Measurements from ENCODE around the gene MLLT1.

Gene MLLT1

GRCh38 chr19:6188811-6189210 lies 91.0 kb downstream of the MLLT1 start:
- no peak overlapping the region for H3K4me3 ChIP-seq (ENCODE audit: low read length)
- no peak for TF ChIP-seq CTCF (IDR thresholded peaks at IDR 0.05; ENCODE audit: insufficient read depth, low read depth, low read length, missing control alignments)
- no peak for DNase-seq (ENCODE audit: low read depth)

- H3K4me3 ChIP-seq (ENCODE audit: low read length): no peak overlapping the region
- no peak for TF ChIP-seq CTCF (IDR thresholded peaks at IDR 0.05; ENCODE audit: insufficient read depth, low read depth, low read length, missing control alignments)
- no peak for DNase-seq (ENCODE audit: low read depth)
These were observed 92.4 kb downstream of the MLLT1 start for GRCh38 chr19:6187374-6187773.

- no peak overlapping the region for H3K4me3 ChIP-seq (ENCODE audit: low read length)
- TF ChIP-seq CTCF (IDR thresholded peaks at IDR 0.05; ENCODE audit: insufficient read depth, low read depth, low read length, missing control alignments): no peak
- DNase-seq (ENCODE audit: low read depth): no peak
These were observed 93.6 kb downstream of the MLLT1 start for GRCh38 chr19:6185835-6186834.

GRCh38 chr19:6185093-6185834 lies 94.5 kb downstream of the MLLT1 start:
- no peak for TF ChIP-seq CTCF (IDR thresholded peaks at IDR 0.05; ENCODE audit: insufficient read depth, low read depth, low read length, missing control alignments)
- no peak for DNase-seq (ENCODE audit: low read depth)
- no peak overlapping the region for H3K4me3 ChIP-seq (ENCODE audit: low read length)

GRCh38 chr19:6181119-6181518 lies 98.7 kb downstream of the MLLT1 start:
- no peak for DNase-seq (ENCODE audit: low read depth)
- TF ChIP-seq CTCF (IDR thresholded peaks at IDR 0.05; ENCODE audit: insufficient read depth, low read depth, low read length, missing control alignments): no peak
- no peak overlapping the region for H3K4me3 ChIP-seq (ENCODE audit: low read length)

GRCh38 chr19:6173190-6173589 lies 106.6 kb downstream of the MLLT1 start:
- DNase-seq (ENCODE audit: low read depth): no peak
- TF ChIP-seq CTCF (IDR thresholded peaks at IDR 0.05; ENCODE audit: insufficient read depth, low read depth, low read length, missing control alignments): no peak
- no peak overlapping the region for H3K4me3 ChIP-seq (ENCODE audit: low read length)

Measured in epithelial cell of esophagus (primary cell).